Measurements from ENCODE around the gene MMP20.

GRCh38 chr11:102573851-102574250, 51.3 kb downstream of the MMP20 start:
- TF ChIP-seq ZNF560 (tag by site-specific recombination; IDR thresholded peaks at IDR 0.05; ENCODE audit: borderline replicate concordance) (no peak), BCL11A (tag by site-specific recombination; IDR thresholded peaks at IDR 0.05; ENCODE audit: low read depth) (no peak), REST (tag by site-specific recombination; IDR thresholded peaks at IDR 0.05) (no peak), ZNF510 (tag by site-specific recombination; IDR thresholded peaks at IDR 0.05; ENCODE audit: insufficient replicate concordance) (no peak), CTCF (tag by site-specific recombination; IDR thresholded peaks at IDR 0.05) (no peak), ZNF366 (tag by site-specific recombination; conservative IDR thresholded peaks at IDR 0.05) (no peak)

All from HEK293 (cell line).